CD4-positive, CD25-positive, alpha-beta regulatory T cell (primary cell): Measurements from ENCODE around the gene AQP12B. TPM values are rescaled to one million over a fixed set of nuclear protein-coding genes. Genes with fewer than 3 reads are reported as not detected.
A peak's percentile ranks its signal among the peaks of the same experiment; 100 is the strongest.
"Not testable (repeated sequence)": the region's sequence is repeated elsewhere in the genome, so short reads cannot be mapped to it uniquely, and the experiment has no call there.

ENCODE experiments used
- ATAC-seq, 2 donors: fragments of 150-1000 bp; cut with Tn5 transposase; one replicate each; pipeline ENCODE4 v1.10.0; 2021; ENCODE audit warnings: low read depth in 2 of 2, moderate number of reproducible peaks in 2 of 2, moderate library complexity in 1 of 2
- DNase-seq, 3 donors: peaks; one replicate each; pipeline versions ENCODE4 v3.0.0 to v3.0.0-alpha.2; 2012 to 2022; ENCODE audit warnings: mixed read lengths in 1 of 3
- H3K27ac ChIP-seq: one replicate; pipeline ENCODE4 v1.7.0; 2013; ENCODE audit warnings: mild to moderate bottlenecking, low read length; ENCODE audit not compliant: insufficient read depth, poor library complexity, severe bottlenecking
- H3K27me3 ChIP-seq: one replicate; pipeline ENCODE4 v1.7.0; 2013; ENCODE audit warnings: low read length; ENCODE audit not compliant: control insufficient read depth, insufficient read depth
- H3K36me3 ChIP-seq: one replicate; pipeline ENCODE4 v1.7.0; 2013; ENCODE audit warnings: mild to moderate bottlenecking, low read length, moderate library complexity; ENCODE audit not compliant: control insufficient read depth, insufficient read depth
- H3K4me1 ChIP-seq: 2 replicates; pipeline ENCODE4 v1.7.0; 2013; ENCODE audit warnings: mild to moderate bottlenecking, low read length; ENCODE audit not compliant: insufficient read depth, control insufficient read depth, poor library complexity, severe bottlenecking
- H3K4me3 ChIP-seq: one replicate; pipeline ENCODE4 v1.7.0; 2013; ENCODE audit warnings: low read depth, mild to moderate bottlenecking, low read length, moderate library complexity
- H3K9me3 ChIP-seq, 2 experiments: 1 replicate in 1 of 2; 2 replicates in 1 of 2; pipeline ENCODE4 v1.7.0; 2013; ENCODE audit warnings: low read length in 2 of 2, mild to moderate bottlenecking in 1 of 2, moderate library complexity in 1 of 2; ENCODE audit not compliant: control insufficient read depth in 2 of 2
- H3K27ac Mint-ChIP-seq, 3 donors: one replicate each; pipeline ENCODE4 v1.8.0; 2020 to 2022; ENCODE audit warnings: mild to moderate bottlenecking in 3 of 3, mixed read lengths in 3 of 3, moderate library complexity in 2 of 3
- H3K27me3 Mint-ChIP-seq: one replicate; pipeline ENCODE4 v1.8.0; 2022; ENCODE audit warnings: mild to moderate bottlenecking, mixed read lengths
- H3K36me3 Mint-ChIP-seq: one replicate; pipeline ENCODE4 v1.8.0; 2020; ENCODE audit warnings: mixed read lengths
- H3K4me1 Mint-ChIP-seq, 4 donors: one replicate each; pipeline ENCODE4 v1.8.0; 2020 to 2022; ENCODE audit warnings: mixed read lengths in 4 of 4, mild to moderate bottlenecking in 1 of 4
- H3K4me3 Mint-ChIP-seq, 4 donors: one replicate each; pipeline ENCODE4 v1.8.0; 2020 to 2022; ENCODE audit warnings: mild to moderate bottlenecking in 4 of 4, mixed read lengths in 4 of 4, moderate library complexity in 3 of 4
- H3K9me3 Mint-ChIP-seq, 7 donors: one replicate each; pipeline ENCODE4 v1.8.0; 2020 to 2022; ENCODE audit warnings: mixed read lengths in 7 of 7, mild to moderate bottlenecking in 3 of 7, moderate library complexity in 2 of 7
- polyA plus RNA-seq, 4 donors: library from polyadenylated mRNA; unstranded; fragments of 300-500 nt; fragmentation: Illumina TruSeq; gene quantifications; one replicate each; pipeline ENCODE4 v1.2.3, GENCODE V29; 2021
- total RNA-seq: library from RNA; stranded (reverse); gene quantifications from one replicate; pipeline ENCODE4 v1.2.3, GENCODE V29; 2022

AQP12B gene
- total and polyA plus RNA-seq, 5 donors from 2014 or later, result not detected

DNA sequence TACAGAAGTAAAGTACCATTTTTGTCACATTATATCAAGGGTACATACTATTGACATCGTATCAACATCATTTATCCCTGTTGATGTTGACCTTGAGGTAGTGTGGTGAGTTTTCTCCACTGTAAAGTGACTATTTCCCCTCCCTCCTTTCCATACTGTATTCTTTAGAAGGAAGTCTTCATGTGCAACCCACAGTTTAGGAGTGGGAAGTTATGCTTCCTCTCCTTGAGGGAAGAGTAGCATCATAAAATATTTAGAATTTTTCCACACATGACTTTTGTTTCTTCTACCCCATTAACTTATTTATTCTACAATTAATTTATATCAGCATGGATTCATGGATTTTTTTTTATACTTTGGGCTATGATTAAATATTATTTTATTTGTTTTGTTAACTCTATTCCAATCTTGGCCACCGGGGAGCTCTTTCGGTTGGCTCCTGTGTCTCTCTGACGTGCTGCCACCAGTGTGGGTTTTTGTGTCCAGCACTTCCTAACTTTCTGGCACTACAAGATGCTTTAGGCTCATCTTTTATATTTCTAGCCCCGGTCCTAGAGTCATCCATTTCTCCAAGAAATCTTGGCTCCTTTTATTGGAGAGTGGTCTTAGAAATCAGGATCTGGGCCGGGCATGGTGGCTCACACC, 19.0 kb downstream of the AQP12B start:
- H3K36me3 ChIP-seq, result no peaks in the 10 kb centered on the region
- DNase-seq (no peak), ATAC-seq (no peak)
- H3K36me3 Mint-ChIP-seq, result no peaks in the 10 kb centered on the region
- peaks cover 39% of the 10 kb centered on the region for H3K27me3 ChIP-seq
- H3K4me3 ChIP-seq, result no peak overlapping the region
- H3K9me3 ChIP-seq, result peaks cover 10 to 11% of the 10 kb centered on the region in 2 experiments
- H3K27ac ChIP-seq, result no peak overlapping the region
- no peaks in the 10 kb centered on the region for H3K4me1 ChIP-seq
- H3K27ac Mint-ChIP-seq, result no peak overlapping the region
- H3K4me3 Mint-ChIP-seq, result no peak overlapping the region
- peaks cover 60% of the 10 kb centered on the region for H3K27me3 Mint-ChIP-seq
- H3K4me1 Mint-ChIP-seq, result no peaks in the 10 kb centered on the region
- H3K9me3 Mint-ChIP-seq, result peaks cover 0 to 12% (median 5%) of the 10 kb centered on the region in 7 donors

DNA sequence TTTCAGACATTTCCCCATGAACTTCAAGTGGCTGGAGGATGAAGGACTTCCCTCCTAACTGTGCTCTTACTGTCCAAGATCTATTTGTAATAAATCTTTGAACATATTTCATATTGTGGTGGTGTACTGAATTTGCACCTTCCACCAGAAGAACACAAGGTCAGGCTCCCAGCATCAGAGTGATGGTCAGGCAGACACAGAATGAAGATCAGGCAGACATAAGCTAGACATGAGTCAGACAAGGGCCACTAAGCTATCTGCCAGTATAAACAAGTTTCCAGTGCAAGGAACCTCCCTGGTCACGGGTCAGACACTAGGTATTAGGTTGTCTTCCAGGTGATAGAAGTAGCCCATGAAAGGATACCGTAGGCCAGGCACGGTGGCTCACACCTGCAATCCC, 20.0 kb downstream of the AQP12B start:
- H3K4me1 ChIP-seq, result no peaks in the 10 kb centered on the region
- peaks cover 65% of the 10 kb centered on the region for H3K27me3 Mint-ChIP-seq
- H3K27ac Mint-ChIP-seq, result no peak overlapping the region
- no peak for DNase-seq
- H3K36me3 ChIP-seq, result no peaks in the 10 kb centered on the region
- no peak overlapping the region for H3K4me3 ChIP-seq
- no peak overlapping the region for H3K4me3 Mint-ChIP-seq
- peaks cover 0 to 12% (median 5%) of the 10 kb centered on the region in 7 donors for H3K9me3 Mint-ChIP-seq
- peaks cover 10 to 11% of the 10 kb centered on the region in 2 experiments for H3K9me3 ChIP-seq
- no peaks in the 10 kb centered on the region for H3K36me3 Mint-ChIP-seq
- H3K4me1 Mint-ChIP-seq, result peaks cover 0 to 2% (median 0%) of the 10 kb centered on the region in 4 donors
- peaks cover 39% of the 10 kb centered on the region for H3K27me3 ChIP-seq
- no peak for ATAC-seq
- no peak overlapping the region for H3K27ac ChIP-seq

DNA sequence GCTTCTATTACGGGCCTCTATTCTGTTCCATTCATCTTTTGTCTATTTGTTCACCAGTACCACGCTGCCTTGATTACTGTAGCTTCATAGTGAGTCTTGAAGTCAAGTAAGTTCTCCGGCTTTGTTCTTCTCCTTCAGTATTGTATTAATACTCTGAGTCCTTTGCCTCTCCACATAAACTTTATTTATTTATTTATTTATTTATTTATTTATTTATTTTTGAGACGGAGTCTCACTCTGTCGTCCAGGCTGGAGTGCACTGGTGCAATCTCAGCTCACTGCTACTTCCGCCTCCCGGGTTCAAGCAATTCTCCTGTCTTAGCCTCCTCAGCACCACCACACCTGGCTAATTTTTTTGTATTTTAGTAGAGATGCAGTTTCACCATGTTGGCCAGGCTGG, 22.8 kb downstream of the AQP12B start:
- H3K36me3 ChIP-seq, H3K4me1 ChIP-seq, H3K4me3 Mint-ChIP-seq, H3K4me1 Mint-ChIP-seq, H3K9me3 ChIP-seq, H3K27ac ChIP-seq, DNase-seq, H3K27ac Mint-ChIP-seq, ATAC-seq, H3K4me3 ChIP-seq, H3K36me3 Mint-ChIP-seq, H3K9me3 Mint-ChIP-seq: not testable (repeated sequence)
- H3K27me3 ChIP-seq, result peaks cover 26% of the 10 kb centered on the region
- H3K27me3 Mint-ChIP-seq, result peaks cover 70% of the 10 kb centered on the region

DNA sequence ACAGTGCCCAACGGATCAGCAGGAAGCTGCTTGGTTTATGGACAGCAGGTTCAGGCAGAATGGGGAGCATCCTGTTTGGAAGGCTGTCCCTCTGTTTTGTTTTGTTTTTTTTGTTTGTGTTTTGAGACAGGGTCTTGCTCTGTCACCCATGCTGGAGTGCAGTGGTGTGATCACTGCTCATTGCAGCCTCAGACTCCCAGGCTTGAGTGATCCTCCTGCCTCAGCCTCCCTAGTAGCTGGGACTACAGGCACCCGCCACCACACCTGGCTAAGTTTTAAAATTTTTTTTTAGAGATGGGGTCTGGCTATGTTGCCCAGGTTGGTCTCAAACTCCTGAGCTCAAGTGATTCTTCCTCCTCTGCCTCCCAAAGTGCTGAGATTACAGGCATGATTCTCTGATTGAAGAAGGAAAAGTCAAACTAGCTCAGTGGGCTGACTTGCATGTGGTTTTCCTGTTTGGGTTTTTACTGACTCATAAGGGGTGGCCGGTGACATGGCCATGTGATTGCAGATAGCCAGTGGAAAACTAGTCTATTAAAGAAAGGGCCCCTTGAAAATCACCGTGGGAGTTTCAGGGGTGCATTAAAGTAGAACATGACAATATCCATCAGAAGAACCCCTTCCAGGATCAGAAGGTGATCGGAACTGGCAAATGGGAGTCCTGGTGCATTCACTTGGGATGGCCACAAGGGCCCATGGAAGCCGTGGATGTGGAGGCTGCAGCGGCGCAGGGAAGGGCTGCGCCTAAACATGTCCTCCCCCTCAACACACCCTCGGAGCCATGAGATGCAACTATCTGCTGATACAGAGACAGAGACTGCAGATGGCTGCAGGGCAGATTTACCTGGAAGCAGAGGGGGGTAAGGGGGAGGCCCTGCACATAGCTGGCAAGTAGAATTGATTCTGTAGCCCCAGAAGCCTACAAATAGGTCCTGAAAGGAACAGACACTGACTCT, 26.5 kb downstream of the AQP12B start:
- Histone ChIP-seq H3K27me3 (peaks cover 13% of the 10 kb centered on the region), H3K4me3 (no peak overlapping the region), H3K27ac (no peak overlapping the region), H3K36me3 (no peaks in the 10 kb centered on the region), H3K4me1 (peaks cover 9% of the 10 kb centered on the region), H3K9me3 (no peaks in the 10 kb centered on the region)
- DNase-seq, result peak in 1 of 3 donors; percentile 6
- peak in 1 of 2 donors; percentile 58 for ATAC-seq
- no peak overlapping the region for H3K4me3 Mint-ChIP-seq
- H3K27me3 Mint-ChIP-seq, result peaks cover 71% of the 10 kb centered on the region
- H3K4me1 Mint-ChIP-seq, result peaks cover 0 to 11% (median 7%) of the 10 kb centered on the region in 4 donors
- no peaks in the 10 kb centered on the region for H3K36me3 Mint-ChIP-seq
- peaks cover 0 to 5% (median 0%) of the 10 kb centered on the region in 7 donors for H3K9me3 Mint-ChIP-seq
- peak overlapping the region in 1 of 3 donors; percentile 56 for H3K27ac Mint-ChIP-seq

DNA sequence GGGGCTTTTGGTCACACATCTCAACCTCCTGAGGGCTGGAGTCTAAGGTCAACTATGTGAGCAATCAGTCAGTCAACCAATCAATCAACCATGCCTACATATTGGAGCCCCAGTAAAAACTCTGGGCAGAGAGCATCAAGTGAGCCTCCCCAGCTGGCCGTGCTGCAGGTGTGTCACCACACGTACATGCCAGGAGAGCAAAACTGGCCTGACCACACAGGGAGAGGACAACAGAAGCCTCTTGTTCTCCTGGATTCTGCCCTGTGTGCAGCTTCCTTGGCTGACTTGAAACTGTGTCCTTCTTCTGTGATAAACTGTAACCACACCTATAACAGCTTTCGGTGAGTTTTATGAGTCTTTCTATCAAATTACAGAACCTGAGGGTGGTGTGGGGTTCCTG, 31.5 kb downstream of the AQP12B start:
- no peak for DNase-seq
- Mint-ChIP-seq H3K27ac (no peak overlapping the region), H3K4me3 (no peak overlapping the region), H3K4me1 (peaks cover 0 to 9% (median 4%) of the 10 kb centered on the region in 4 donors), H3K36me3 (no peaks in the 10 kb centered on the region), H3K9me3 (peaks cover 0 to 1% (median 0%) of the 10 kb centered on the region in 7 donors), H3K27me3 (peaks cover 55% of the 10 kb centered on the region)
- no peaks in the 10 kb centered on the region for H3K36me3 ChIP-seq
- no peak overlapping the region for H3K4me3 ChIP-seq
- H3K27me3 ChIP-seq, result peaks cover 6% of the 10 kb centered on the region
- H3K9me3 ChIP-seq, result no peaks in the 10 kb centered on the region
- no peak overlapping the region for H3K27ac ChIP-seq
- H3K4me1 ChIP-seq, result peaks cover 4% of the 10 kb centered on the region
- ATAC-seq, result no peak

DNA sequence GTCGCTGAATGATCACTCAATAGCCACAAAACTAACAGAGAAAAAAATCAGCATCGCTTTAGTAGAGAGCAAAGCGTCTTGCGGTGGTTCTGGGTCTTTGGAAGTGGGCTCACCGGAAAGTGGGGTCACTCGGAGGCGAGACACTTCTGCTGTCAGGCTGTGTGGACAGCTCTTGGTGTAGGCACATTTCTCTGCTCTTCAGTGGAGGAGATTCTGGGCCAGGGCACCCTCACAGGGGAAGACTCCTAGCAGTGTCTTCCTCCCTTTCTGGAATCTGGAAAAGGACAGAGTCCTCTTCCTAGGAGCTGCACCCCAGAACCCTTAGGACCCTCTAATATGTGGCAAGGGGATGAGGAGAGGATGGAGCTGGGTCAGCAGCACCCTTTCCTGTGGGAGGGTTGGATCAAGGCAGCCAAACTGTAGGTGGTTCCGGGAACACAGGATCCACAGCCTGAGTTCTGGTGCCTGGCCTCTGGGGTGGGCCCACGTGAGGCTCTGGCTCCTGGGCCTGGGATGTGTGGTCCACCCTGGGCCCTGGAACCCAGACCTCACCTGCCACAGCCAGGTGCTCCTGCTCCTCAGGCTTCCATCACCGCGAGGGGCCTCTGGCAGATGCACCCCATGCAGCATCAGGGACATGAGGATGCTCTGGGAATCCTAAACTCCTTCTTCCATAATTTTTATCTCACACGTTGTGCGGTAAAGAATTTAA, 32.3 kb downstream of the AQP12B start:
- Mint-ChIP-seq H3K27ac (no peak overlapping the region), H3K36me3 (no peaks in the 10 kb centered on the region)

DNA sequence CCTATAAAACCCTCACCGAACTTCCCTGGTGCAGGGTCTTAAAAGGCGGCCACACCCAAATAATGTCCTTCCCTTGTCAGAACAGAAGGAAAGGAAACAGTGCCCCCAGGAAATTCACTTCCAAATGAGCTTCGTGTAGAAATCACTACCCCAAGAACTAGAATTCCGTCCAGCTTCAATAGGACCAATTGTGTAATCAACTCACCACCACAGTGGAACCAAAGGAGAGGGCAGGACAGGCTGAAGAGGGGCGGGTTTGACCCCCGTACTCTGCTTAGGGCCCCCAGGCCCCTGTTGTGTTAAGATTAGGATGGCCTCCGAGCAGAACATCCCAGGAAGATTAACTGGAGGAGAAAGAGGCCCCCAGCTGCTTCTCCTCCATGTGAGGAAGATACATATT, 33.4 kb downstream of the AQP12B start:
- no peaks in the 10 kb centered on the region for H3K36me3 ChIP-seq
- no peak for ATAC-seq
- H3K4me3 ChIP-seq, result no peak overlapping the region
- no peaks in the 10 kb centered on the region for H3K36me3 Mint-ChIP-seq
- no peak overlapping the region for H3K4me3 Mint-ChIP-seq
- H3K9me3 ChIP-seq, result no peaks in the 10 kb centered on the region
- peaks cover 0 to 2% (median 0%) of the 10 kb centered on the region in 4 donors for H3K4me1 Mint-ChIP-seq
- H3K27ac Mint-ChIP-seq, result no peak overlapping the region
- no peak for DNase-seq
- H3K9me3 Mint-ChIP-seq, result peaks cover 0 to 1% (median 0%) of the 10 kb centered on the region in 7 donors
- H3K27me3 Mint-ChIP-seq, result peaks cover 37% of the 10 kb centered on the region
- H3K27ac ChIP-seq, result no peak overlapping the region
- no peaks in the 10 kb centered on the region for H3K4me1 ChIP-seq
- H3K27me3 ChIP-seq, result peaks cover 6% of the 10 kb centered on the region

More for the DNA sequence above, 32.3 kb downstream of the AQP12B start:
- H3K9me3 ChIP-seq, result no peaks in the 10 kb centered on the region
- DNase-seq (no peak), ATAC-seq (no peak)
- Mint-ChIP-seq H3K27me3 (peaks cover 47% of the 10 kb centered on the region), H3K4me1 (peaks cover 0 to 9% (median 3%) of the 10 kb centered on the region in 4 donors), H3K9me3 (peaks cover 0 to 1% (median 0%) of the 10 kb centered on the region in 7 donors), H3K4me3 (no peak overlapping the region)
- H3K27ac ChIP-seq, result no peak overlapping the region
- no peak overlapping the region for H3K4me3 ChIP-seq
- peaks cover 6% of the 10 kb centered on the region for H3K27me3 ChIP-seq
- H3K4me1 ChIP-seq, result no peaks in the 10 kb centered on the region
- H3K36me3 ChIP-seq, result no peaks in the 10 kb centered on the region
